ENCODE data around the gene KRTAP4-6.

GRCh38 chr17:41118721-41119120 is 21.6 kb downstream of the KRTAP4-6 start:
- TF ChIP-seq CTCF (IDR thresholded peaks at IDR 0.05) = no peak
- TF ChIP-seq POLR2A (IDR thresholded peaks at IDR 0.05) = no peak

All from ovary (tissue), 3 donors.